Liver (tissue), 3 donors: ENCODE measurements around the gene OLA1.

Source experiments
- FOXA1 ChIP-seq: IDR thresholded peaks from 2 replicates; pipeline ENCODE4 v1.6.1; 2016; ENCODE audit warnings: antibody characterized with exemption
- TAF1 ChIP-seq: conservative IDR thresholded peaks from 2 replicates; pipeline ENCODE4 v1.6.1; 2016; ENCODE audit warnings: antibody characterized with exemption, mild to moderate bottlenecking
- TF ChIP-seq, protein P1 (sequence below): fragments of 150-350 bp; IDR thresholded peaks from 2 replicates; pipeline ENCODE4 v1.5.1; 2017; ENCODE audit warnings: improper control_type of control experiment, low read depth, low read length; ENCODE audit not compliant: missing input control
- TF ChIP-seq, protein P2 (sequence below): IDR thresholded peaks from 2 replicates; pipeline ENCODE4 v1.6.1; 2016; ENCODE audit warnings: antibody characterized with exemption
- donor health status: healthy.
- donor health status: healthy.

DNA sequence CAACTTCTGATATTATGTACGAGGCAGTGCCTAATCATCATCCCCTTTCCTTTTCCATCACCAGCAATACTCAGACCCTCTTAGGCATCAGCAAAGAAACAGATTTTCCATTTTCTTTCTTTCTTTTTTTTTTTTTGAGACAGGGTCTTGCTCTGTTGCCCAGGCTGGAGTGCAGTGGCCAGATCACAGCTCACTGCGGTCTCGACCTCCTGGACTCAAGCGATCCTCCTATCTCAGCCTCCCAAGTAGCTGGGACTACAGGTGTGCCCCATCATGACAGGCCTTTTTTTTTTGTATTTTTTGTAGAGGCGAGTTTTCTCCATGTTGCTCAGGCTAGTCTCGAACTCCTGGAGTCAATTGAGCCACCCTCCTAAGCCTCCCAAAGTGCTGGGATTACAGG is 5.9 kb upstream of the OLA1 start:
- TF ChIP-seq, protein P1, sequence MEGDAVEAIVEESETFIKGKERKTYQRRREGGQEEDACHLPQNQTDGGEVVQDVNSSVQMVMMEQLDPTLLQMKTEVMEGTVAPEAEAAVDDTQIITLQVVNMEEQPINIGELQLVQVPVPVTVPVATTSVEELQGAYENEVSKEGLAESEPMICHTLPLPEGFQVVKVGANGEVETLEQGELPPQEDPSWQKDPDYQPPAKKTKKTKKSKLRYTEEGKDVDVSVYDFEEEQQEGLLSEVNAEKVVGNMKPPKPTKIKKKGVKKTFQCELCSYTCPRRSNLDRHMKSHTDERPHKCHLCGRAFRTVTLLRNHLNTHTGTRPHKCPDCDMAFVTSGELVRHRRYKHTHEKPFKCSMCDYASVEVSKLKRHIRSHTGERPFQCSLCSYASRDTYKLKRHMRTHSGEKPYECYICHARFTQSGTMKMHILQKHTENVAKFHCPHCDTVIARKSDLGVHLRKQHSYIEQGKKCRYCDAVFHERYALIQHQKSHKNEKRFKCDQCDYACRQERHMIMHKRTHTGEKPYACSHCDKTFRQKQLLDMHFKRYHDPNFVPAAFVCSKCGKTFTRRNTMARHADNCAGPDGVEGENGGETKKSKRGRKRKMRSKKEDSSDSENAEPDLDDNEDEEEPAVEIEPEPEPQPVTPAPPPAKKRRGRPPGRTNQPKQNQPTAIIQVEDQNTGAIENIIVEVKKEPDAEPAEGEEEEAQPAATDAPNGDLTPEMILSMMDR: no peak
- TF ChIP-seq FOXA1: no peak
- TF ChIP-seq TAF1: no peak
- TF ChIP-seq, protein P2, sequence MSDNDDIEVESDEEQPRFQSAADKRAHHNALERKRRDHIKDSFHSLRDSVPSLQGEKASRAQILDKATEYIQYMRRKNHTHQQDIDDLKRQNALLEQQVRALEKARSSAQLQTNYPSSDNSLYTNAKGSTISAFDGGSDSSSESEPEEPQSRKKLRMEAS: no peak
